Neural progenitor cell (in vitro differentiated cells): ENCODE measurements around the gene TEPSIN. TPM values are rescaled to one million over a fixed set of nuclear protein-coding genes. Genes with fewer than 3 reads are reported as not detected.
A peak's percentile ranks its signal among the peaks of the same experiment; 100 is the strongest.

ENCODE experiments used
- DNase-seq: peaks from one replicate; pipeline ENCODE4 v3.0.0-alpha.2; 2016; ENCODE audit warnings: low spot score
- H2AFZ ChIP-seq: fragments of 200-600 bp; sonication (generic); replicated peaks from 2 replicates; pipeline ENCODE4 v1.6.1; 2016; ENCODE audit warnings: antibody characterized with exemption
- H3F3A ChIP-seq: fragments of 200-600 bp; sonication (generic); 2 replicates; pipeline ENCODE4 v1.6.1; 2016; ENCODE audit warnings: antibody characterized with exemption, low read depth
- H3K27ac ChIP-seq: fragments of 200-600 bp; sonication (generic); 2 replicates; pipeline ENCODE4 v1.5.1; 2016; ENCODE audit warnings: mild to moderate bottlenecking
- H3K27me3 ChIP-seq: fragments of 200-600 bp; sonication (generic); 2 replicates; pipeline ENCODE4 v1.6.1; 2016; ENCODE audit warnings: mild to moderate bottlenecking, moderate library complexity
- H3K36me3 ChIP-seq: fragments of 200-600 bp; sonication (generic); 2 replicates; pipeline ENCODE4 v1.5.1; 2016
- H3K4me1 ChIP-seq: fragments of 200-600 bp; sonication (generic); 2 replicates; pipeline ENCODE4 v1.6.1; 2016; ENCODE audit warnings: mixed run types
- H3K4me2 ChIP-seq: fragments of 200-600 bp; sonication (generic); 2 replicates; pipeline ENCODE4 v1.6.1; 2016
- H3K4me3 ChIP-seq: fragments of 200-600 bp; sonication (generic); 2 replicates; pipeline ENCODE4 v1.5.1; 2016
- H3K79me2 ChIP-seq: fragments of 200-600 bp; sonication (generic); 2 replicates; pipeline ENCODE4 v1.6.1; 2016; ENCODE audit warnings: low read depth
- H3K9ac ChIP-seq: fragments of 200-600 bp; sonication (generic); 2 replicates; pipeline ENCODE4 v1.6.1; 2016
- H3K9me3 ChIP-seq: fragments of 200-600 bp; sonication (generic); 2 replicates; pipeline ENCODE4 v1.5.1; 2016; ENCODE audit warnings: low read depth
- H4K20me1 ChIP-seq: fragments of 200-600 bp; sonication (generic); 2 replicates; pipeline ENCODE4 v1.6.1; 2016; ENCODE audit warnings: low read depth
- H3K27ac Mint-ChIP-seq: 3 replicates; pipeline ENCODE4 v1.8.0; 2021; ENCODE audit warnings: mixed read lengths
- H3K27me3 Mint-ChIP-seq: 2 replicates; pipeline ENCODE4 v1.8.0; 2022; ENCODE audit warnings: low read depth, mild to moderate bottlenecking, inconsistent platforms, moderate library complexity, mixed read lengths; ENCODE audit not compliant: insufficient read depth
- H3K36me3 Mint-ChIP-seq: 3 replicates; pipeline ENCODE4 v1.8.0; 2021; ENCODE audit warnings: mixed read lengths
- H3K4me1 Mint-ChIP-seq: 3 replicates; pipeline ENCODE4 v1.8.0; 2021; ENCODE audit warnings: mixed read lengths
- H3K4me3 Mint-ChIP-seq: 3 replicates; pipeline ENCODE4 v1.8.0; 2021; ENCODE audit warnings: mild to moderate bottlenecking, moderate library complexity, mixed read lengths
- H3K9me3 Mint-ChIP-seq: 3 replicates; pipeline ENCODE4 v1.8.0; 2020; ENCODE audit warnings: mixed read lengths
- EZH2 ChIP-seq: fragments of 200-600 bp; sonication (generic); IDR thresholded peaks from 2 replicates; pipeline ENCODE4 v1.6.1; 2017; ENCODE audit warnings: antibody characterized with exemption, mild to moderate bottlenecking, moderate library complexity
- EZH2phosphoT487 ChIP-seq: fragments of 200-600 bp; sonication (generic); IDR thresholded peaks from 2 replicates; pipeline ENCODE4 v1.6.1; 2017; ENCODE audit warnings: antibody characterized with exemption
- total RNA-seq: library from RNA; depleted of rRNA; stranded (reverse); fragments of >200 nt; gene quantifications from 2 replicates; pipeline ENCODE4 v1.2.3, GENCODE V29; 2015; ENCODE audit warnings: low replicate concordance
- TF ChIP-seq, protein P1 (sequence below): fragments of 200-600 bp; sonication (generic); IDR thresholded peaks from 2 replicates; pipeline ENCODE4 v1.5.1; 2017; ENCODE audit warnings: antibody characterized with exemption, mild to moderate bottlenecking

TEPSIN gene
- total RNA-seq, 1 donor from 2014 or later: 20.6 TPM

DNA sequence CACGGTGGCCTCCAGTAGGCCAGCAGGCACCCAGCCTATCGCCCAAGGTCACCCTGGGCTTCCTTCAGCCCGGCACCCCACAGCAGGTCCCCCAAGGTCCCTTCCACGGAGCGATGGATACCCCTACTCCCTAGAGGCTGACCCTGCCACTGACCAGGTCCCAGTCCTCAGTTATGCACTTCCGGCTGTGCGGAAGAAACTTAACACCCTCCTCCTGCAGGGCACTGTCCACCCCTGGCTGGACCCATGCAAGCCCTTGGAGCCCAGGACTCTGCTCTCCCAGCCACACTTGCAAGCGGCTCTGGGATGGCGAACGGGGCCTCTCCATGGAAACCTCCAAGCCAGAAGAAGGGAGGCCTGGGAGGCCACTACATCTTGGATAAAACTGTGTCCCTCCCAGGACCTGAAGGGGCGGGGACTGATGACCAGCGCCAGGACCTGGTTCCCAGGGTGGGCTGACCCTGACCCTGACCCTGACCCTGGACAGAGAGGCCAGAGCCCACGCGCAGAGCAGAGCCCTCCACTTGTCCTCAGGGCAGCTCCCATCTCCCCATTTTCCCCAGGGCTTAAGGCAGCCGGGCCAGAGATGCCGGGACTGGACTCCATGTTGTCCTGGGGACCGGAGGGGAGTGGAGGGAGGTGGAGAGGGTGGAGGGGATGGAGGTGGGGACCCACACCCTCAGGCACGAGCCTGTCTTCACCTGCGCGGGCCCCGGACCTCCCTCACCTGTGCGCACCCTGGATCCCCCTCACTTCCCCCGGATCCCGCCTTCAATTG is 16.8 kb downstream of the TEPSIN start:
- peaks cover 27% of the 10 kb centered on the region for H3K79me2 ChIP-seq
- H3K4me1 ChIP-seq: peaks cover 17% of the 10 kb centered on the region
- no peak for TF ChIP-seq EZH2phosphoT487
- TF ChIP-seq, protein P1, sequence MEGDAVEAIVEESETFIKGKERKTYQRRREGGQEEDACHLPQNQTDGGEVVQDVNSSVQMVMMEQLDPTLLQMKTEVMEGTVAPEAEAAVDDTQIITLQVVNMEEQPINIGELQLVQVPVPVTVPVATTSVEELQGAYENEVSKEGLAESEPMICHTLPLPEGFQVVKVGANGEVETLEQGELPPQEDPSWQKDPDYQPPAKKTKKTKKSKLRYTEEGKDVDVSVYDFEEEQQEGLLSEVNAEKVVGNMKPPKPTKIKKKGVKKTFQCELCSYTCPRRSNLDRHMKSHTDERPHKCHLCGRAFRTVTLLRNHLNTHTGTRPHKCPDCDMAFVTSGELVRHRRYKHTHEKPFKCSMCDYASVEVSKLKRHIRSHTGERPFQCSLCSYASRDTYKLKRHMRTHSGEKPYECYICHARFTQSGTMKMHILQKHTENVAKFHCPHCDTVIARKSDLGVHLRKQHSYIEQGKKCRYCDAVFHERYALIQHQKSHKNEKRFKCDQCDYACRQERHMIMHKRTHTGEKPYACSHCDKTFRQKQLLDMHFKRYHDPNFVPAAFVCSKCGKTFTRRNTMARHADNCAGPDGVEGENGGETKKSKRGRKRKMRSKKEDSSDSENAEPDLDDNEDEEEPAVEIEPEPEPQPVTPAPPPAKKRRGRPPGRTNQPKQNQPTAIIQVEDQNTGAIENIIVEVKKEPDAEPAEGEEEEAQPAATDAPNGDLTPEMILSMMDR: no peak
- no peak for TF ChIP-seq EZH2
- DNase-seq: peak; percentile 52
- peak overlapping the region; percentile 88 for H3K4me3 ChIP-seq
- H2AFZ ChIP-seq: no peak overlapping the region
- H3K27me3 ChIP-seq: peaks cover 12% of the 10 kb centered on the region
- peak overlapping the region; percentile 90 for H3K4me2 ChIP-seq
- no peak overlapping the region for H3K27ac Mint-ChIP-seq
- H3K36me3 Mint-ChIP-seq: peaks cover 6% of the 10 kb centered on the region
- peaks cover 16% of the 10 kb centered on the region for H3K4me1 Mint-ChIP-seq
- H3K36me3 ChIP-seq: no peaks in the 10 kb centered on the region
- peaks cover 14% of the 10 kb centered on the region for H3F3A ChIP-seq
- H3K9me3 Mint-ChIP-seq: peaks cover 11% of the 10 kb centered on the region
- H3K27ac ChIP-seq: no peak overlapping the region
- peak overlapping the region; percentile 72 for H3K9ac ChIP-seq
- no peaks in the 10 kb centered on the region for H3K9me3 ChIP-seq
- peak overlapping the region; percentile 87 for H3K4me3 Mint-ChIP-seq
- H3K27me3 Mint-ChIP-seq: peaks cover 8% of the 10 kb centered on the region
- H4K20me1 ChIP-seq: peaks cover 30% of the 10 kb centered on the region

DNA sequence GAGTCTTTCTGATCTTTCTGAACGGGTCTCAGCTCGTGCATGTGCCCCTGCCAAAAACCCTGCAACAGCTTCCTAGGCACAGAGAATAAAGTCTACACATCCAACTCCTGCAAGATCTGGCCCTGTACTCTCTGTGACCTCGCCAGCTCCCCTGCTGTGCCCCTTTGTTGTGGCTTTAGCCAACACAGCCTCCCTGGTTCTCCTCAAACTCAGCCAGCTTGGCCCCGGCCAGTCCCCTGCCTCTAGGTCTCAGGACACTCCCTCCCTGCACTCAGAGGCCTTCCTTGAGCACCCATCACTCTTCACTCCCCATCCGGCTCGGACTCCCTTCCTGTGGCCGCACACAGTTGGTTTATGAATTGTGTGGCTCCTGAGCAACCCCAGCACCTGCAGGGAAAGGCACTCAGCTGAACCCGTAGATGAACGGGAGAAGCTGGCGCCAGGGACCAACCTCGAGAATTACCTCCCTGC is 17.4 kb downstream of the TEPSIN start:
- Histone ChIP-seq H3K27me3 (peaks cover 12% of the 10 kb centered on the region), H3K4me1 (peaks cover 17% of the 10 kb centered on the region), H3K27ac (no peak overlapping the region), H3K36me3 (no peaks in the 10 kb centered on the region), H3K79me2 (peaks cover 27% of the 10 kb centered on the region), H3K4me2 (peak overlapping the region; percentile 90), H3F3A (peaks cover 14% of the 10 kb centered on the region), H2AFZ (no peak overlapping the region), H3K4me3 (peak overlapping the region; percentile 88), H4K20me1 (peaks cover 32% of the 10 kb centered on the region), H3K9me3 (no peaks in the 10 kb centered on the region), H3K9ac (no peak overlapping the region)
- Mint-ChIP-seq H3K4me1 (peaks cover 16% of the 10 kb centered on the region), H3K27me3 (peaks cover 8% of the 10 kb centered on the region), H3K36me3 (peaks cover 11% of the 10 kb centered on the region), H3K4me3 (peak overlapping the region; percentile 87), H3K27ac (peak overlapping the region; percentile 17), H3K9me3 (peaks cover 11% of the 10 kb centered on the region)
- TF ChIP-seq EZH2phosphoT487 (no peak), EZH2 (no peak)
- TF ChIP-seq, protein P1: no peak
- DNase-seq: peak; percentile 83

DNA sequence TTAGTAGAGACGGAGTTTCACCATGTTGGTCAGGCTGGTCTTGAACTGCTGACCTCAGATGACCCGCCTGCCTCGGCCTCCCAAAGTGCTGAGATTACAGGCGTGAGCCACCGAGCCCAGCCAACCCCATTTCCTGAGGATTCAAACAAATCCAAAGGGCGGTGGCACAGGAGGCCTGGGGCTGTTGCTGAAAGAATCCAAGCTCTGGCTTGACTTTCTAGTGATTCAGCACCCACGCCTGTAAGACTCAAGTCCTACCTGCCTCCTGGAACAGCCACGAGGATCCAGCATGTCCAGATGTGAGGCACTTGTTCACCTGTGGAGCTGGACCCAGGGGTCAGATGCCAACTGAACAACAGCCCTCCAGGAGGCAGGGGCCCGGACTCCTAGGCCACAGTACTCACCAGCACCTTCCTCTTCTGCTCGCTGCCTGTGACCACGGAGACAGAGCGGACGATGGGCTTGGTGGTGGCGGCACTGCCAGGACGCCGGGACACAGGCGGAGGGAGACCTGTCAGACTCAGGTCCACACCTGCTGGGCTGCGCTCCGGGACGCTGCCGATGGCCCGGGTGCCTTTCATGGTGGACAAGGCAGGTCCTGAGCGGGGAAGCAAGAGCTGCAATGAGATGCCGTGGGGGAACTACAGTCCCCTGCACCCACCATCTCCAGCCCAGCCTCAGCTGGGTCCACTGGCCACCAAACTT is 19.2 kb downstream of the TEPSIN start:
- Histone ChIP-seq H3K27ac (no peak overlapping the region), H3K9ac (no peak overlapping the region), H3K4me1 (peaks cover 17% of the 10 kb centered on the region), H3K36me3 (no peaks in the 10 kb centered on the region), H3F3A (peaks cover 14% of the 10 kb centered on the region), H3K4me2 (no peak overlapping the region), H4K20me1 (peaks cover 35% of the 10 kb centered on the region), H3K27me3 (peaks cover 12% of the 10 kb centered on the region), H3K79me2 (peaks cover 27% of the 10 kb centered on the region), H2AFZ (no peak overlapping the region), H3K9me3 (no peaks in the 10 kb centered on the region), H3K4me3 (no peak overlapping the region)
- Mint-ChIP-seq H3K27ac (no peak overlapping the region), H3K27me3 (peaks cover 5% of the 10 kb centered on the region), H3K4me3 (no peak overlapping the region), H3K36me3 (peaks cover 11% of the 10 kb centered on the region), H3K9me3 (no peaks in the 10 kb centered on the region), H3K4me1 (peaks cover 16% of the 10 kb centered on the region)
- no peak for DNase-seq
- TF ChIP-seq, protein P1: no peak
- TF ChIP-seq EZH2phosphoT487: no peak
- no peak for TF ChIP-seq EZH2
